ENCODE measurements around the gene IDS. TPM values are rescaled to one million over a fixed set of nuclear protein-coding genes. Genes with fewer than 3 reads are reported as not detected.
"Not testable (repeated sequence)": the region's sequence is repeated elsewhere in the genome, so short reads cannot be mapped to it uniquely, and the experiment has no call there.

The IDS gene, protein sequence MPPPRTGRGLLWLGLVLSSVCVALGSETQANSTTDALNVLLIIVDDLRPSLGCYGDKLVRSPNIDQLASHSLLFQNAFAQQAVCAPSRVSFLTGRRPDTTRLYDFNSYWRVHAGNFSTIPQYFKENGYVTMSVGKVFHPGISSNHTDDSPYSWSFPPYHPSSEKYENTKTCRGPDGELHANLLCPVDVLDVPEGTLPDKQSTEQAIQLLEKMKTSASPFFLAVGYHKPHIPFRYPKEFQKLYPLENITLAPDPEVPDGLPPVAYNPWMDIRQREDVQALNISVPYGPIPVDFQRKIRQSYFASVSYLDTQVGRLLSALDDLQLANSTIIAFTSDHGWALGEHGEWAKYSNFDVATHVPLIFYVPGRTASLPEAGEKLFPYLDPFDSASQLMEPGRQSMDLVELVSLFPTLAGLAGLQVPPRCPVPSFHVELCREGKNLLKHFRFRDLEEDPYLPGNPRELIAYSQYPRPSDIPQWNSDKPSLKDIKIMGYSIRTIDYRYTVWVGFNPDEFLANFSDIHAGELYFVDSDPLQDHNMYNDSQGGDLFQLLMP
- polyA plus RNA-seq (ENCODE audit: insufficient read length in 4 of 4), result 10 to 100 TPM; 32.4 to 42.5 (median 36.9) TPM

DNA sequence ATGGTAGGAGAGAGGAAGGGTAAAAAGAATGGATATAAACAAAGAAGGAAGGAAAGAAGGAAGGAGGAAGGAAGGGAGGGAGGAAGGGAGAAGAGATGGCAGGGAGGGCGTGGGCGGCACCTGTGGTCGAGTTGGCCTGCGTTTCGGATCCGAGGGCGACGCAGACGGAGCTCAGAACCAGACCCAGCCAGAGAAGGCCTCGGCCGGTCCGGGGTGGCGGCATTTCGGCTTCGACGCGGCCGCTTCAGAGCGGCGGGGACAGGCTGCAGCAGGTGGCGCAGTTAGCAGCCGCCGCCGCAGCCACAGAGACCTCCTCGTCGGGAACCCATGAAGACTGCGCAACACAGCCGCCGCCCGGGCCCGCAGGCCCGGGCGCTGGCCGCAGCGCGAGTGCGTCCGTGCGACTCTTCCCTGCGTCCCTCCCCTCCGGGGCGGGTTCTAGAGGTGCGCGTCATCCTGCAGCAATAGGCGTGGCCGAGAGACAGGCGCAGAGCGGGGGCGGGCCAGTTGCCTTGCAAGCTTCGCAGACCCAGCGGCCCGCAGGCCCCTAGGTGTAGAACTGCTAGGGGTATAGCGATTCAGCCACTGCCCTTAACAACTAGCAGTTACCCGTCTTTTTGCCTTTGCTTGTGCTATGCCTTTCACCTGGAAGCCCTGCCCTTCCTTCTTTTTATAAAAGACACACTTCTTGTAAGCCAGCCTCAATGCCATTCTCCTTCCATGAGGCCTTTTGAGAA, at the start of gene IDS:
Gene IDS, minus strand, starts transcription at position 392 of the 737 bp plus-strand sequence. Its CDS starts 169 bp downstream, at position 223.
- peak; percentile 49 to 72 (median 68) for DNase-seq (ENCODE audit: low read depth in 4 of 4, low spot score in 3 of 4)

DNA sequence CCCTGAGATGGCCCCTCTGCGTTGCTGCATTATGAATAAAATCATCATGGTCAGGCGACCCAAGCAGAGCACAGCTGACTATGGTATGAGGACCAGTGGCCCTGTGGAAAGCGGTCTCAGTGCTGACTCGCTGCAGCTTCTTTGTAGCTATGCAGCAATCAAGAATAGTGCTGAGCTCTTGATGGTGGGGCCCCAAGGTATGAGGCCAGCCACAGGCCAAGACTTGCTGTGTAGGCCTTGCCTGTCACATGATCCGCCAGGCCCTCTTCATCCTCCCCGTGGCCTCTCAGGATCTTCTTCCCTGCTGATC, 46.8 kb upstream of the IDS start:
- not testable (repeated sequence) for DNase-seq (ENCODE audit: low read depth in 4 of 4, low spot score in 3 of 4)

DNA sequence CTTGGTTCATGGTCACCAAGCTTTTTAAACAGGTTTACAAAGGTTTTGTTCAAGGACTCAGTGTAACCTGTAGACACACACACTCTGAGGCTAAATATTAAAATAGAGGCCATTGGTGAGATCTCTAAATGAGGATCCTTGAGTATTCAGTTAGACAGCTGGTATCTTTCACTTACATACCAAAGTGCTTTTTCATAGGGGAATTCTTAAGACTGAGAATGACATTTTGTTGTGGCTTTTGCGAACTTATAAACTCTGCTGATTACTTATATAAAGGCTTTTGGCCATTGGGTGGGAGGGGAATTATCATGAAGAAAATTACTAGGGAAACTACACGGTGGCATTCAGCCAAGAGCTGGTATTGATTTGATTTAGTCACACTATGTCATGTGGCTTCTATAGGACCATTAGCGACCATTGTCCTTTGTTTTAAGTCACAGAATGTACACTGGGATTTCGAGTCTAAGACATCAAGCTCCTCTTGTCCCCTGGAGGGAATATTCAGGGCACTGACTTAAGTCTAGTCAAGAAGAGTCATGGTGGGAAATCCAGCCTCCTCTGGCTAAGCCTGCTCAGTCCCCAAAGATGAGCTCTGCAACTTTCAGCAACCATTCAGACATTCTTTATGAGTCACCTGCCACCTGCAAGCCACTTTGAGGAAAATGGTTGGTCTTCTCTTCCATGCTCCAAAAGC, 46.3 kb upstream of the IDS start:
- not testable (repeated sequence) for DNase-seq (ENCODE audit: low read depth in 4 of 4, low spot score in 3 of 4)

DNA sequence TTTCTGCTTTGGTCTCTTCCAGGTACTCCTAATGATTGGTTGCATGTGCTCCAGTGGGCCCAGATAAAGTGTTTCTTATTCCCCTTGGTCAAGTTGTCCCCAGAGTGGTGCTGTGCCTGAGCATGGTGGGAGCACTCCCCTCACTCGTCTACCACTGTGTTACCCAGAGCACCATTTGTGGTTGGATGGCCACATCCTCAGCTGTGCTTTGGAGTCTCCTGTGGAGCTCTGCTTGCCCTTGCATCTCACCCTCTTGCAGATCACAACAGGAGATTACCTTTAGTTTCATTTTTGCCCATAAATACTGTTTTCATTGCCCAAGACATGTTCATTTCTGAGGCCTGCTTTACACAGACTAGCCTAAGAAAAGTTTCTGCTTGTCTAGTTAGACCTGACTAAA, 45.3 kb upstream of the IDS start:
- not testable (repeated sequence) for DNase-seq (ENCODE audit: low read depth in 4 of 4, low spot score in 3 of 4)

DNA sequence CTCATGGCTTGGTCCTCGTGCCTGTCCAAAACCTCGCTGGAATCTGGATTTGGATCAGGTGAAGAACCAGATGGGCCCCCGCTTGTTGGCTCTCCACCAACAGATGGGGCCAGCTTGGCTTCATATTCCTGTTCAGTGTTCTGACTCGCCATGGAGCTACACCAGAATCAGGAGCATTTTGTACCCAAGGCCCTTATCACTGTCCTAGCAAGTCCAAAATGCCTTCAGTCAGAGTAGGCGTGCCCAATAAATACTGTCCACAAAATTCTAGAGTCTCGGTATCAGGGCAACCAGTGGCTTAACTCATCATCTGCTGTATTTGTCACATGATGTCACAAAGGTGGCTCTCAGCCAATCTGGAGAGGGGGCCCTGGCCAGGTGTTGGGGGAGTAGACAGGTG, 44.6 kb upstream of the IDS start, which contains the start of gene HSFX3:
Gene HSFX3, minus strand, starts transcription at position 224 of the 400 bp plus-strand sequence. Its CDS starts 72 bp downstream, at position 152.
- not testable (repeated sequence) for DNase-seq (ENCODE audit: low read depth in 4 of 4, low spot score in 3 of 4)

DNA sequence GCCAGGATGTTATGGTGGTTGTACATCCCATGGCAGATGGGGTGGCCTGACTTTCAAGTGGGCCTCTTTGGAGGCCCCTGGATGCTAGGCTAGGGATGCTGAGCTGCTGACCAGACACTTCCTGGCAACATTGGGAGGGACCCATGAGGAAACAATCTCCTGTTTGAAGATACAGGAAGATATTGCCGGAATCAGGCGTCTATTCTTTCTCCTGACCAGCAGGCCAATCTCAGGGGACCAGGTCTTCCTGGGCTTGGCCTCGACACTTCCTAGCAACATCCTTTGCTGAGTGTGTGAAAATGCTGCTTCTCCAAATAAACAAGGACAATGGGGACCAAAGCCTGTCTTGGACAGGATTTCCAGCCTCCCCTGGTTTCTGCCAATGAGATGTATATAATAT, 42.7 kb upstream of the IDS start:
- not testable (repeated sequence) for DNase-seq (ENCODE audit: low read depth in 4 of 4, low spot score in 3 of 4)

DNA sequence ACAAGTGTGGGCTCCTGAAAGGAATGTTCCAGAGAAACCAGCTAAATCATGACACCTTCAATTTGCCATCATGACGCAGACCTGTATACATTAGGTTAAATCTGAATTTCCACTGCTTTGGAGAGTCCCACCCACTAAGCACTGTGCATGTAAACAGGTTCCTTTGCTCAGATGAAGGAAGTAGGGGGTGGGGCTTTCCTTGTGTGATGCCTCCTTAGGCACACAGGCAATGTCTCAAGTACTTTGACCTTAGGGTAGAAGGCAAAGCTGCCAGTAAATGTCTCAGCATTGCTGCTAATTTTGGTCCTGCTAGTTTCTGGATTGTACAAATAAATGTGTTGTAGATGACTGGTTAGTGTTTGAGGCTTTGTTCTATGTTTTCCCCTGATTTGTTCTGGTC, 41.9 kb upstream of the IDS start:
- not testable (repeated sequence) for DNase-seq (ENCODE audit: low read depth in 4 of 4, low spot score in 3 of 4)

DNA sequence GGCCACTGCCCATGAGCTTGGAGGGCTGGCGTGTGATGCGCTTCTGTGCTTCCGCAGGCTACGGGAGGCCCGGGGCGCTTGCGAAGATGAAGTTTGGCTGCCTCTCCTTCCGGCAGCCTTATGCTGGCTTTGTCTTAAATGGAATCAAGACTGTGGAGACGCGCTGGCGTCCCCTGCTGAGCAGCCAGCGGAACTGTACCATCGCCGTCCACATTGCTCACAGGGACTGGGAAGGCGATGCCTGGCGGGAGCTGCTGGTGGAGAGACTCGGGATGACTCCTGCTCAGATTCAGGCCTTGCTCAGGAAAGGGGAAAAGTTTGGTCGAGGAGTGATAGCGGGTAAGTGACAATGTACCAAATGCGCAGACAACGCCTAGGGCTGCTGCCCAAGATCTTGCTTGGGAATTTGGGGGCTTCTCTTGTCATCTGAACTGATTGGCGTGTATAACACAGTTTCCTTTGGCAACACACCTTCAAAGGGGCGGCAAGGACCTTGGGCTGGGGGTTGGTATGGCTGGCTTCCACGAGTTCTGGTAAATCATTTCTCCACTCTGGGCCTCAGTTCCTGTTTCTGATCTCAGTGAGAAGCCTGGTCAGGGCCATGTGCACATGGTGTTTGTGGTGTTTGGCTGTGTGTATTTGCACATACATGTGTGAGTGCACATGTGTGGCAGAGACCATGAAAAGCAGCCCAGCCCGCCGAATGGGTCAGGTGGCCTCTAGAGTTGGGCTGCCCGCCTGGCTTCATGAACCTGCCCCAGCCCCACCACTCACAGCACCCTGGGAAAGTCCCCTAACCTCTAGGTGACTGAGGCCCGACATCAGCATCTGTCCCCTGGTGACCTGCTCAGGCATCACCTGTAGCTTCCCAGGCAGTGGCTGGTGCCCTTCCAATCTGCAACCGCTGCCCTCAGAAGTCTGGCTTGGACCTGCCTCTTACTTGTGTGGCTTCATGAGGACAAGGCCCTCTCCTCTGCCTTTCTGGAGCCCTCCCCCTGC, 40.7 kb upstream of the IDS start:
- not testable (repeated sequence) for DNase-seq (ENCODE audit: low read depth in 4 of 4, low spot score in 3 of 4)

DNA sequence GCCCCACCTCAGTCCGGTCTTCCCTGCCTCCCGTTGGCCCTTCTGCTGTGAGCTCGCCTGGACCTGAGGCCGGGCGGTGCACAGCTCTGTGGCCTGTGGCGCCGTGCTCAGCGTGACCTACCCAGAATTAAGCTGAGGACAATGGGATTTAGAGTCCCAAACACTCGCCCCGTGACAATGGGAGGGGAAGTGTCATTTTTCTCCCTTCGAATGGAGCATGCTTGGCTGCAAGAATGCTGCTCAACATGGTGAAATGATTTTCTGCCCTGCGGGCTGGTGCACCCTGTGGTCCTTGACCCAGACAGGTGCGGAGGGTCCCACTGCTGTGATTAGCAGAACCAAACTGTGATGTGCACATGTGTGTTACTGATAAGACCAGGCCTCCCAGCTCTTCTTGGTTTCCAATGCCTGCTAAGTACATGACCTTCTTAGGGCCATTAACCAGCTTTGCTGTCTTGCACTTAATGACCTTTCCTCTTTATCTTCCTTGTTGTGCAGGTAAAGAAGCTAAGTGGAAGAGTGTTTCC, 36.5 kb upstream of the IDS start:
- DNase-seq (ENCODE audit: low read depth in 4 of 4, low spot score in 3 of 4), result no peak

DNA sequence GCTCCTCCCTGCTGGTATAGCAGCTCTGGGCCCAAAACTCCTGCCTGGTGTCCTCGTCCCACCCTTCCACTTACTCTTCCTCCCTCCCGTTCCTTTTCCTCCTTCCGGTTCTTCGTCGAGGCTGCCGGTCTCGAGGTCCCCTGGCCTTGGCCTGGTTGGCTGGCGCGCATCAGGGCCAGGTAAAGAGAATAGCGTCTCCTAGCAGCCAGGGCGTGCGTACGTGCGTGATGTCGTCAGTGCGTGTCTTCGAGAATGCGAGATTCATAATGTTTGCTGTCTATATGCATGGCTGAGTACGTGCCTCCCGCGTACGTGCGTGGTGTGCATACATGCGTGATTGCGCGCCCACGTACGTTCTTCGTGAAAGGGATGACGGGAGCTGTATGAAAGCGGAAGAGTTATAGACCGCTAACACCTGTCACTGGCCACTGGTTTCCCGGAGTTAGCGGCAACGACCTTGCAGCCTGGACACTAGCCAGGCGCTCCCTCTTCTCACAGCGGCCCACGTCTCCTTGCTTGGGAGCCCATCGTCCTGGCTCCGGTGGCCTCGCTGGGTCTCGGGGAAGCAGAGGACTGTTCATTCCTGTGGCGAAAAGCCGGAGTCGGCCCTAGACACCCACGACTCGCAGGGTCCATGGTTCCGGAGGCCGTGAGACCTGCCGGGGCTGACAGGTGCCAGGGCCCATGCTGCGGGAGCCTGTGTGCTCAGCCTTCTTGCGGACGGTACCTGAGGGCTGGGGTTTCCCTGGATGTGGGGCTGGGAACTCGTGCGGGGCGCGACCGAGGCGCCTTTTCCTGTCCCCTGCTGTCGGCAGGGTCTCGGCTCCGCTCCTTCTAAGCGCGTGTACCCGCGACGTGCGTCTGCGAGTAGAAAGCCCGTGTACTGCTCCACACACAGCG, 35.8 kb upstream of the IDS start, which contains the start of gene EOLA1:
Gene EOLA1, plus strand, starts transcription at position 392 of the 900 bp plus-strand sequence. CDS start 4,619 bp downstream, outside the sequence.
- DNase-seq (ENCODE audit: low read depth in 4 of 4, low spot score in 3 of 4), result peak in 3 of 4 donors; percentile 71 to 76 (median 72)

DNA sequence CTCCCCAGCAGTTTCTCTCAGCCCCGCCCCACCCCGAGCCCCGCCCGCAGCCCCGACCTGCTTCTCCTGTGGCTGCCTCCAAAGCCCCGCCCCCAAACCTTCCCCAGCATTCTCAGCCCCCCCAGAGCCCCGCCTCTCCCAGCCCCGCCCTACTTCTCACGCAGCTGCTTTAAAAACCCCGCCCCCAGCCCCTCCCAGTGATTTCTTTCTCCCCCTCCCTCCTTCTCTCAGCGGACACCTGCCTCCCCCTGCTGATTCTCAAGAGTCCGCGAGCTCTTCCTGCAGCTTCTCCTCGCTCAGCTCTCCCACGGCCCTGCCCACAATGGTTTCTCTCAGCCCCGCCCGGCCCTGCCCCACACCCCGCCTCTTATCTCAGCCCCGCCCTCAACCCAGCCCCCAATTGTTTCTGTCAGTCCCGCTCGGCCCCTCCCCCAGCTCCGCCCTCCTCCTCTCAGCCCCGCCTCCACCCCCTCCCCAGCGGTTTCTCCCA, 35.1 kb upstream of the IDS start:
- DNase-seq (ENCODE audit: low read depth in 4 of 4, low spot score in 3 of 4), result peak; percentile 71 to 81 (median 74)

DNA sequence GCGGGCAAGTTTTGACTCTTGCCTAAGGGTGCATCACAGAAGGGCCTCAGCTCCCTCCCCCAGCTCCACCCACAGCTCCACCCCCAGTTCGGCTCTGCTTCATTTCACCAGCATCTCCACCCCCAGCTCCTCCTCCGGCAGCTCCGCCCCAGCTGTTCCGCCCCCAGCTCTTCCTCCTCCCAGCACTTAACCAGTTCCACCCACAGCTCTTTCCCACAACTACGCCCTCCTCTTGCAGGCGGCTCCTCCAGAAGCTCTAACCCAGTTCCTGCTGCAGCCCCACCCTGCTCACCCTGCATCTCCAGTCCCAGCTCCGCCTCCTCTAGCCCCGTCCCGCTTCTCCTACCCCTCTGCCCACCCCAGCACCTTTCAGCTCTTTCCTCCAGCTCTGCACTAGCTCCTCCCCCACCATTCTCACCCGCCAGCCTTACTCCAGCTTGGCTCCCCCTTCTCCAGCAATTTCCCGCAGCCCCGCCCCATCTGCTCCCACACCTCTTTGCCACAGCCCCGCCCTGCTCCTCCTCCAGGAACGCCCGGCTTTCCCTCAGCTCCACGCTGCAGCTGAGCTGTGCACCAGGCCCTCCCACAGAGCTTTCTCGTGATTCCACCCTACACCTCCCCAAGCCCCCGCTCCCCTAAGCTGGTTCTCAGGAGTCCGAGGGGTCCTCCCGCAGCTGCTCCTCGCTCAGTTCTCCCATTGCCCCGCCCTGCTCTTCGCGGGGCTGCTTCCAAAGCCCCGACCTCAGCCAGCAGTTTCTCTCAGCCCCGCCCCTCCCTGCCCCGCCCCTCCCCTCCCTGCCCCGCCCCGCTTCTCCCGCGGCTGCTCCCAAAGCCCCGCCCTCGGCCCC, 34.4 kb upstream of the IDS start:
- peak; percentile 59 to 77 (median 70) for DNase-seq (ENCODE audit: low read depth in 4 of 4, low spot score in 3 of 4)

DNA sequence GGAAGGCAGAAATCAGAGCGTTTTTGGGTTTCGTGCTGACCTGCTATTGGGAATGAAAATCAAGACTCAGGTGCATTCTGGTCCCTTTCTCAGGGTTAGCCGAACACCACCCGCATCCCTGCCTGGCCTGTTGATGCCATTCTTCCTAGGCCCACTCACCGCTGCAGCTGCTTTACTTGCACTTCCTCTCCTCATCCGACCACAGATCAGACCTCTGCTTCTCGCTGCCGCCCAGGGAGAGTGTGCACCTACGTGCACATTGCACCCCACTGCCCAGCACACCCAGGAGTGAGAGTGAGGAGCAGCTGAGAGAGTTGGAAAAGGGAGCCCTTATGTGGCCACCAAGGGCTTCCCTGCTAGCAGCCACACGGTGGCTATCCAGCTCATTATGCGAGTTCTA, 32.4 kb upstream of the IDS start:
- DNase-seq (ENCODE audit: low read depth in 4 of 4, low spot score in 3 of 4), result not testable (repeated sequence)

DNA sequence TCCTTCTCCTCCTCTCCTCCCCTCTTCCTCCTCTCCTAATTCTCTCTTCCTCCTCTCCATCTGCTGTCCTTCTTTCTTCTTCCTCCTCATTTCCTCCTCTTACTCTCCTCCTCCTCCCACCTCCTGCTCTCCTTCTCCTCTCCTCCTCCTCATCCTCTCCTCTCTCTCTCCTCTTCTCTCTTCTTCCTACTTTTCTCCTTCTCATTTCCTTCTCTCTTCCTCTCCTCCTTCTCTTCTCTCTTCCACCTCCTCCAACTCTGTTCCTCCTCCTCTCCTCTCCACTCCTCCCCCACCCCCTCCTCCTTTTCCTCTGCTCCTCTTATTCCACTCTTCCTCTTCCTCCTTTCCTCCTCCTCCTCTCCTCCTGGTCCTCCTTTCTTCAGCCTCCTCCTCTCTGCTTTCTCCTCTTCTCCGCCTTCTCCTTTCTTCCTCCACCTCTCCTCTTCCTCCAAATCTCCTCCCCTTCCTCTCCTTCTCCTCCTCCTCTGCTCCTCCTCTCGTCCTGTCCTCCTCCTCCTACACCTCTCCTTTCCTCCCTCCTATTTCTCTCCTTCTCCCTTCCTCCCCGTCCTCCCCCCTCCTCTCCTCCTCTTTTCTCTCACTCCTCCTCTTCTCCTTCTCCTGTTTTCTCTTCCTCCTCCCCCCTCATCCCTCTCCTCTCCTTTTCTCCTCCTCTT, 30.0 kb upstream of the IDS start:
- DNase-seq (ENCODE audit: low read depth in 4 of 4, low spot score in 3 of 4), result not testable (repeated sequence)

DNA sequence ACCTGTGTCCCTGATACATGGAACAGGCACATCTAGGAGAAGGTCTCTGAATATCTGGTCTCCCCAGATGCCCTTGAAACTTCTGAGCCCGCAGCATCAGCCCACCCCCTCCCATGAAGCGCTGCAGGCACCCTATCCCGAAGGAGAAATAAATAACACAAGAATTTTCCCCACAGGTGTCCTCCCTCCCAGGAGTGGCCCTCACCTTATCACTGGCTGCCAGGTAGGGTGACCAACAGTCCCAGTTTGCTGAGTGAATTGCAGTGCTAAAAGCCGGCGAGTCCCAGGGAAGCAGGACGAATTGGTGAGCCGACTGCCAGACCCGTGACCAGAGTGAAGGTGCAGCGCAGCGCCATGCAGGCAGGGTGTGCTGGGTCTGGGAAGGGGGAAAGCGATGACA, 28.9 kb upstream of the IDS start:
- DNase-seq (ENCODE audit: low read depth in 4 of 4, low spot score in 3 of 4), result not testable (repeated sequence)

DNA sequence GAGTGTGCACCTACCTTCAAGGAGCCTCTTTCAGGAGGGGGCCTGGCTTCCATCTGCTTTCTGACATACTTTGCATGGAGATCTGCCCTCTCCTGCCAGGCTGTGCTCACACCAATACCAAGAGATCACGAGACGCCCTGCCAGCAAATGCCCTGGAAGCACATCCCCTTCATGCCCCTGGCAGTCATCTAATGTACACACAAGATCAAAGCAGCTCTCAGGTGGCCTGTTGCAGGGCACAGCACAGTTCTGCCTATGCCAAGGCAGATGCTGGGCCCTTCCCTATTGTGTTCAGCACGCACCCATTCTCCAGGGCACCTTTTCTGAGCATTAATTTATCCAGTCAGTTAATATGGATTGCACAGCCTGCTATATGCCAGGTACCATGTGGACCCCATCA, 27.8 kb upstream of the IDS start:
- DNase-seq (ENCODE audit: low read depth in 4 of 4, low spot score in 3 of 4), result not testable (repeated sequence)
